GM19467 (cell line): ENCODE results near the gene ZFC3H1.

Source experiments
- ATAC-seq: cut with Tn5 transposase; IDR thresholded peaks from one replicate; pipeline ENCODE4 v1.9.1; 2021; ENCODE audit warnings: mild to moderate bottlenecking, moderate library complexity; ENCODE audit not compliant: unreplicated experiment

ZFC3H1 gene

DNA sequence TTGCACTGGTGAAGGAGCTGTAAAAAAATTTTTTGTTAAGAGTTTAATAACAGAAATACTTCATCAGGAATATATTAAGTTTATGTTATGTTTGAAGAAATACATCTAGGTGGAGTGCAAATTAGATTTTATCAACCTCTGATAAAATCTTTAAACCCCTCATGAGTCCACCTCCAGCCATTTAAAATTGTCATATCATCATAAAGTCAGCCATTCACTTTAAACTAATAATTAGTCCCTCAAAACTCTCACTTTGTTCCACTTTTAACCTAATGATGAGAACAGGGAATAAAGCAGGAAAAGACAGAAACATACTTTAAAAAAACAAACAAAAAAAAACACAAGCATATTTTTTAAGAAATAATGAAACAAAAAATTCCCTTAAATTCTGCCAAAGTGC is 25.1 kb downstream of the ZFC3H1 start:
- ATAC-seq: no peak

- peak; percentile 49 for ATAC-seq
These were observed 26.9 kb downstream of the ZFC3H1 start for GRCh38 chr12:71636704-71637115.

DNA sequence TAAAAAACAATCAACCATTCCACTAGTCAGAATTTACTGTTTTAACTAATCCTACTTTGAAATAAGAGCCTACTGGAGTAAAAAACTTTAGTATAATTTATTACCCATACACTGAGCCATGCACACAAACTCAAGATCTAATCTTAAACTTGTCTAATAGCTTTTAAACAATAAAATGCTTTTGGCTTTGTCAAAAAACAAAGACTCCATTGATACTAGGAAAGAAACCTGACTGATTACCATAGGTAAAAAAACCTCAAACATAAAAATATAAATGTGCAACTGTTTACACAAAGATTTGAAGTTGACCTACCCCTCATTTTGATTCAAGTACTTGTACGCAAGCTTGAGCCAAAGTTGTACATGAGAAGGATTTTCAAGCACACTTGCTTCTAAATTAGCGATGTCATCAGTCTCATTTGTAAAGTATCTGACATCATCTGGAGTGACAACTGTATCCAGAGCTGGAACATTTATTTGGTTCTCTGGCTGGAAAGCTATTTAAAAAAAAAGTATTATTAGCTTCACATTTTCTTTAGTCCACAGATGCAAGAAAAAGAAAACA is 36.1 kb downstream of the ZFC3H1 start:
- ATAC-seq: no peak

DNA sequence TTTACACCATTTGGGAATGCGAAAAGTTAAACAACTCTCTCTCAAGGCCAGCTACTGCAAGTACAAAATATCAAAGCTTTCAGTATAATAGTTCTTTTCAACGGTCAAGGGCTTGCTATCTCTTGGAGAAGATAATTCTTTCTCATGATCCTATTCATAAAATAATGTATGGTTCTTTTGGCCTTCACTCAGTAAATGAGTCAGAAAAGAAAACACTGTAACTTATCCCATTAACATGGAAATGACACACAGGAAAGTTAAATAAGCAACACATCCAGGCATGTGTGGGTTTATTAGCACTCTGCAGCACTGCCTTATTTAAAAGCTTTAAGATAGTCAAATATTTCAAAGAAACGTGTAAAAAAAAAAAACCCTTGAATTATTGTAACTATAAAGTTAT is 36.9 kb downstream of the ZFC3H1 start:
- no peak for ATAC-seq

GRCh38 chr12:71626098-71626497 is 37.5 kb downstream of the ZFC3H1 start:
- ATAC-seq: peak; percentile 49

GRCh38 chr12:71625476-71625875 is 38.2 kb downstream of the ZFC3H1 start:
- no peak for ATAC-seq

GRCh38 chr12:71621938-71622337 is 41.7 kb downstream of the ZFC3H1 start:
- ATAC-seq: no peak

GRCh38 chr12:71610031-71610795 is 53.4 kb downstream of the ZFC3H1 start:
- no peak for ATAC-seq

DNA sequence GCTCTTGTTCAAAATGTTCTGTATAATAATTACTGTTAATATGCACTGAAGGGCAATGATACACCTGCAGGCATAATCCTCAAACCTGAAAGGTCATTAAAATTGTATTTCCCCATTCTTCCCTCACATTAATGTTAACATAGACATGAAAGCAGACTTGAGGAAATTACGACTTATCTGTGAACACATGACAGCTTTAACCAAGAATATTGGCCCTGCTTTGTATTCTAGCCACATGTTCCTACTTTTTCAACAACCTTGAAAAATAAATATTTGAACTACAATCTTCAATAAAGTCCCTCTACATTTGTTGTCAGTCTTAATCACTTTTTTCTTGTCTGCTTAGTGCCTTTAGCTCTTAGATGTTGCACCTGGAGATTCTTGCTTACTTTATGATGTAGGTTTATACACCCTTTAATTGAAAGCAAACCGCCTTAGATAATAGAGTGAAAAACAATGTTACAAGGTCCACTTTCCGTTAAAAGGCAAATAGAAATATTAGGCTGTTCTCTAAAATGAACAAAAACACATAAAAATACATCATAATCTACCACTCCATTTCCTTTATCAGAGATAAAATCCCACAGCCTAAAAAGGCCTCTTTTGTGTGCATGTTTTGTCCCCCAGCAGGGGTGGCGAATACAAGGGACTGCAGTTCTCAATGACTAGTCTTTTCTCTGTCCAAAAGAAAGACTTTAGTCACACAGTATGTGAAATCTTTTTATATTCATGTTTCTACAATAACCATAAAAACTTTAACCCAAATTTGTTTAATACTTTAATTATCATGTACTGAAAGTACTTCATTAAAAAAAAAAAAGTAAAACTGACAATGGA is 55.9 kb downstream of the ZFC3H1 start:
- ATAC-seq: no peak

GRCh38 chr12:71605039-71605438 is 58.6 kb downstream of the ZFC3H1 start:
- no peak for ATAC-seq

DNA sequence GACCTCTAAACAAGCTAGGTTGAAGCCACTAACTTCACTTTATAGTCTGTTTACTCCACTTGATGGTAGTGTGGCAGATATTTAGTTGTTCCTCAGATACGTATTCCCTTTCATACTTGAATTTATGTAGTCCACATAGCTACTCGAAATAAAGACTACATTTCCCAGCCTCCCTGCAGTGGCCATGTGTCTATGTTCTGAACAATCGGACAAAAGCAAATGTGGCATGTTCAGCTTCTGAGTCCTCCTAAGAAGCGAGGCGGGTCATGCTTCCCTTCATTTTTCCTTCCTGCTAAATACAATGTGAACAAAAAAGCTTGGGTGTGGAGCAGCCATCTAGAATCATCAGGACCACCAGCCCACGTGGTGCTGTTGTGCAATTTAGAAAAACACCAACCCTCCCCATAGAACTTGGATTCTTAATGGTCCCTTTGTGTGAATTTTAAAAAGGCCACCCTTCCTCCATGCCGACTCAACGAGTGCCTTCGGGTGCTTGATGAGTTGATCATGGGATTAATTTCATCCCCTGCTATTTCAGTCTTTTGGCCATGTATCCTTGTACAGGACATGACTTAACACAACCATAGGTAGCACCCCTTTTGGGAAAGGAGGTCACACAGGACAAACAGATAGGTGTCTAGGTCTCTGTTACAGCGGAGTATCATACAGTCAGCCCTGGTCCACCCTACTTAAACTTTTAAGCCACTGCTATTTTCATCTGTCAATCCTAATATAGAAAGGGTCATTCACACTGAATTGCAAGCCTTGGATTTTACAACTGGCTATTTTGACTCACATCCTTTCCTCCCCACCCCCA is 60.7 kb downstream of the ZFC3H1 start:
- ATAC-seq: no peak

GRCh38 chr12:71601546-71601945 is 62.1 kb downstream of the ZFC3H1 start:
- no peak for ATAC-seq

GRCh38 chr12:71599210-71599609 is 64.4 kb downstream of the ZFC3H1 start:
- ATAC-seq: no peak

DNA sequence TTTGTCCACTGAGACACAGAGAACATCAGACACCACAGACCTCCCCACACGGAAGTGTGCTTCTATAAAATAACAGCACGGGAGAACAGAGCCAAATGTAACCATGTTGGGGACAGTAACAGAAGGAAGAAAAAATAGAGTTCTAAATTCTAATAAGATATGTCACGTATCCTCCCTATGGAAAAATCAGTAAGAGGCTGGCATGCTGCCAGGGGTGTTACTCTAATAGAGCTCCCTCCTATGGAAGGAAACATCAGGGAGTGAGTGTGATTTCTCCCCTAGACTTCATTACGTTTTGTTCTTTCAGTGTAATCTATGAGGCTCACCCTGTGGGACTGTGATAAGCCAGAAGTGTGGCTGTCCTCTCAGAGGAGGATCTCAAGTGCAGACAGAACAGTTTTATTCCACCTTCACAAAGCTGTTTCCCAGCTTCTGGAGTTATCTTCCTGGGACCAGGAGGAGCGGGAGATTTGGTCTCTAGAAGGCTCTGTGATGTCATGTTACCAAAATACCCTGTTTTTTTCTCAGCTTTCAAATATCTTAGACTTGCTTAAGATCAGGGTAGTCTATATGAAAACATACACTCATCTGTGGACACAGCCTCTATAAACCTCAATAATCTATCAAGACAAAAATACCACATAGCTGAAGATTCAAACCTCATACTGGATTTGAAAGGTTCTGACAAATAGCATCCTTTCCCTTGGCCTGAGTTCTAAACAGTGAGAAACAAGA is 69.3 kb downstream of the ZFC3H1 start:
- no peak for ATAC-seq

DNA sequence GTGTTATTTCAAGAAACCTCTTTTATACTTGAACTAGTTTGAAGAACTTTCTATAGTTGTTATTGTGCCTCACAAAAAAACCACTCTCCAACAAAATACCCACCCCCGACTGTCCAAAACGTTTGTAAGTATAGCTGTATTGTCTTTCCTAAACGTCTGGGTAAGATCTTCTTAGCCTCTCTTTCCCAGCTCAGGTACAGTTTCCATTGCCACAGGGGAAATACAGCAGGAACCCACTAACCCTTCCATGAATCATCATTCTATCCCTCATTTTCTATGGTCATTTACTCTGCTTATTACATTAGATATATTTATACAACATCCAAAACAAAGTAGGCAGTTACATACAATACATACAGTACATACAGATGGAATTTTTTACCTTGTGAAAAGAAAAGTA is 70.8 kb downstream of the ZFC3H1 start:
- ATAC-seq: no peak

DNA sequence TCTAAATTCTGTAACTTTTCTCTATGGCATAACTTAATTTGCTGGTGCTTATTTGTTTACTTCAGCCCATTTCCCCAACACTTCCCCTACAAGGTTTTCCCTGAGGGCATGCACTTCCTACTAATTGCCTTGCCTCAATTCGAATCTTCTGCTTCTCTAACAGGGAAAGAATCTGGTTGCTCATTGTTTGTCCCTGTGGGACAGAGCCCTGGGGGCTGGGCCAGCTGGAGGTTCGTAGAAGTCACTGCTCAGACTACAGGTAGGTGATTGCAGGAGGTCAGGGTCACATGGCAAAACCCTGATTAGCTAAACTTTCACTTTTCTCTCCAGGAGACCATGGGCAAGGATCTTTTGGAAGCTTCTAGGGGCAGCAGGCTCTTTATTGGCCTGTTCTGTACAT is 72.0 kb downstream of the ZFC3H1 start:
- ATAC-seq: no peak

- no peak for ATAC-seq
These were observed 74.2 kb downstream of the ZFC3H1 start for GRCh38 chr12:71589478-71589881.

- ATAC-seq: no peak
These were observed 76.6 kb downstream of the ZFC3H1 start for GRCh38 chr12:71587012-71587411.

DNA sequence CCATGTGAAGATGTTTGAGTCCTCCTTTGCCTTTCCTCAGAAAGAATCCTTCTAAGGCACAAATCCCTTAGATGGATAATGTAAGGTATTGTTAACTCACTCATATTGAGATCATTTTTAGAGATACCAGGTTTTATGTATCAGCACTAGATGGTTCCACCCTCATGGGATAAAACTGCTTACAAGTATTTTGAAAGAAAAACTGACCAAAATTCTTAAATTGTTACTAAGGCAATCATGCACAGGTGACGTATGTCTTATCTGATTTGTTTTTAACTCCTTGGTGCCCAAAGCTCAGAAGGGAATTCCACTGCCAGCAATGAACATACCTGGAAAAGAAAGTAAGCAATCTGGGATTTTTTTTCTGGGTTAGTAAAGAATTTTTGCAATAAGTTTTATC is 78.4 kb downstream of the ZFC3H1 start:
- no peak for ATAC-seq

- no peak for ATAC-seq
These were observed 79.3 kb downstream of the ZFC3H1 start for GRCh38 chr12:71584356-71584755.
